ENCODE results near the gene RPEL1. TPM values are rescaled to one million over a fixed set of nuclear protein-coding genes. Genes with fewer than 3 reads are reported as not detected.
A peak's percentile ranks its signal among the peaks of the same experiment; 100 is the strongest.

Gene RPEL1
- total and polyA plus RNA-seq, 2 experiments from 2014 or later: not detected

DNA sequence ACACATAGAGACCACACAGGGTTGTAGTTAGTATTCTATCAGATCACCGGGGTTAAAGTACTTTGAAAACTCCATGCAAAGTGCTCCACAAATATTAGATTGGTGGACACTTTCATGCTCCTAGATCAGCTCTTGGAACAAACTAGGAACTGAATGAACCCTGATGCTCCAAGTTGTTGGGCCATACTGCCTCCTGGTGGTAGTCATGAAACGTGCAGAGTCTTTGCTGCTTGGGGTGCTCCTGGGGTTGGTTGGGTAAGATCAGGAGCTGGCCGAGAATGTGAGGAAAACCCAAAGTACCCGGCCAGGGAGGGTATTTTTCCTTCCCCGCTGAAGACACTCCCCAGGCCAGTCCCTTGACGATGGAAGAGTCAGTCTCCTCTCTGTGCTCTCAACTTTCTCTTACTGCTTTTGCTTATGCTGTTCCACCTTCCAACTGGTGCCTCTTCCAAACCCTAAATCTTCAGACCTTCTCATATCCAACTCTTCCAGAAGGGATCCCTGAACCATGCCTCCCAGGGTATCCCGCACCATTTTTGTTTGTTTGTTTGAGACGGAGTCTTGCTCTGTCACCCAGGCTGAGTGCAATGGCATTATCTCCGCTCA lies 918 bp upstream of the RPEL1 start:
- Histone ChIP-seq H3K27me3 (no peaks in the 10 kb centered on the region), H3K27ac (no peak overlapping the region), H3K36me3 (no peaks in the 10 kb centered on the region), H3K4me3 (no peak overlapping the region), H3K9me3 (ENCODE audit: low read depth) (no peaks in the 10 kb centered on the region), H3K4me1 (ENCODE audit: low read depth) (no peaks in the 10 kb centered on the region)
- TF ChIP-seq, protein P1, sequence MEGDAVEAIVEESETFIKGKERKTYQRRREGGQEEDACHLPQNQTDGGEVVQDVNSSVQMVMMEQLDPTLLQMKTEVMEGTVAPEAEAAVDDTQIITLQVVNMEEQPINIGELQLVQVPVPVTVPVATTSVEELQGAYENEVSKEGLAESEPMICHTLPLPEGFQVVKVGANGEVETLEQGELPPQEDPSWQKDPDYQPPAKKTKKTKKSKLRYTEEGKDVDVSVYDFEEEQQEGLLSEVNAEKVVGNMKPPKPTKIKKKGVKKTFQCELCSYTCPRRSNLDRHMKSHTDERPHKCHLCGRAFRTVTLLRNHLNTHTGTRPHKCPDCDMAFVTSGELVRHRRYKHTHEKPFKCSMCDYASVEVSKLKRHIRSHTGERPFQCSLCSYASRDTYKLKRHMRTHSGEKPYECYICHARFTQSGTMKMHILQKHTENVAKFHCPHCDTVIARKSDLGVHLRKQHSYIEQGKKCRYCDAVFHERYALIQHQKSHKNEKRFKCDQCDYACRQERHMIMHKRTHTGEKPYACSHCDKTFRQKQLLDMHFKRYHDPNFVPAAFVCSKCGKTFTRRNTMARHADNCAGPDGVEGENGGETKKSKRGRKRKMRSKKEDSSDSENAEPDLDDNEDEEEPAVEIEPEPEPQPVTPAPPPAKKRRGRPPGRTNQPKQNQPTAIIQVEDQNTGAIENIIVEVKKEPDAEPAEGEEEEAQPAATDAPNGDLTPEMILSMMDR (IDR thresholded peaks at IDR 0.05; ENCODE audit: low read depth, low read length): peak; percentile 94
- peak; percentile 80 to 90 for DNase-seq (ENCODE audit: low read depth in 1 of 2, low spot score in 1 of 2)

GRCh38 chr10:103246324-103246723 lies 637 bp downstream of the RPEL1 start:
- H3K9me3 ChIP-seq (ENCODE audit: low read depth): no peaks in the 10 kb centered on the region
- TF ChIP-seq, protein P1 (IDR thresholded peaks at IDR 0.05; ENCODE audit: low read depth, low read length): no peak
- DNase-seq (ENCODE audit: low read depth in 1 of 2, low spot score in 1 of 2): no peak

GRCh38 chr10:103254113-103254512 lies 8.4 kb downstream of the RPEL1 start:
- no peak overlapping the region for H3K4me3 ChIP-seq
- no peaks in the 10 kb centered on the region for H3K9me3 ChIP-seq (ENCODE audit: low read depth)
- no peaks in the 10 kb centered on the region for H3K27me3 ChIP-seq
- H3K27ac ChIP-seq: no peak overlapping the region
- no peaks in the 10 kb centered on the region for H3K4me1 ChIP-seq (ENCODE audit: low read depth)
- TF ChIP-seq, protein P1 (IDR thresholded peaks at IDR 0.05; ENCODE audit: low read depth, low read length): no peak
- no peaks in the 10 kb centered on the region for H3K36me3 ChIP-seq
- DNase-seq (ENCODE audit: low read depth in 1 of 2, low spot score in 1 of 2): no peak

More at GRCh38 chr10:103246324-103246723, 637 bp downstream of the RPEL1 start:
- no peaks in the 10 kb centered on the region for H3K4me1 ChIP-seq (ENCODE audit: low read depth)
- H3K36me3 ChIP-seq: no peaks in the 10 kb centered on the region
- no peak overlapping the region for H3K4me3 ChIP-seq
- no peak overlapping the region for H3K27ac ChIP-seq
- no peaks in the 10 kb centered on the region for H3K27me3 ChIP-seq

- Histone ChIP-seq H3K27ac (no peak overlapping the region), H3K27me3 (no peaks in the 10 kb centered on the region), H3K4me1 (ENCODE audit: low read depth) (no peaks in the 10 kb centered on the region), H3K9me3 (ENCODE audit: low read depth) (no peaks in the 10 kb centered on the region), H3K4me3 (no peak overlapping the region), H3K36me3 (no peaks in the 10 kb centered on the region)
- peak in 1 of 2 donors; percentile 34 for DNase-seq (ENCODE audit: low read depth in 1 of 2, low spot score in 1 of 2)
- TF ChIP-seq, protein P1 (IDR thresholded peaks at IDR 0.05; ENCODE audit: low read depth, low read length): no peak
Measured at GRCh38 chr10:103254538-103255325, 9.0 kb downstream of the RPEL1 start.

- Histone ChIP-seq H3K36me3 (no peaks in the 10 kb centered on the region), H3K27ac (no peak overlapping the region), H3K9me3 (ENCODE audit: low read depth) (no peaks in the 10 kb centered on the region), H3K4me1 (ENCODE audit: low read depth) (no peaks in the 10 kb centered on the region), H3K4me3 (no peak overlapping the region), H3K27me3 (no peaks in the 10 kb centered on the region)
- no peak for DNase-seq (ENCODE audit: low read depth in 1 of 2, low spot score in 1 of 2)
- TF ChIP-seq, protein P1 (IDR thresholded peaks at IDR 0.05; ENCODE audit: low read depth, low read length): no peak
Measured at GRCh38 chr10:103256613-103257012, 10.9 kb downstream of the RPEL1 start.
